KG1 (cell line): ENCODE data around the gene ZNRF1.

Source experiments
- DNase-seq: peaks from one replicate; lab custom pipeline; 2025; lab: John Stamatoyannopoulos, UW

The ZNRF1 gene

GRCh38 chr16:75027520-75028300 lies 28.9 kb downstream of the ZNRF1 start:
- DNase-seq, result no peak

- no peak for DNase-seq
Measured at GRCh38 chr16:75028544-75029135, 29.8 kb downstream of the ZNRF1 start.

GRCh38 chr16:75029854-75030253 lies 31.0 kb downstream of the ZNRF1 start:
- no peak for DNase-seq

- DNase-seq, result no peak
Measured at GRCh38 chr16:75032655-75033054, 33.8 kb downstream of the ZNRF1 start.

GRCh38 chr16:75035410-75035968 lies 36.7 kb downstream of the ZNRF1 start:
- DNase-seq, result no peak

- DNase-seq, result peak; percentile 25
Measured at GRCh38 chr16:75038036-75038858, 39.4 kb downstream of the ZNRF1 start.

- no peak for DNase-seq
Measured at GRCh38 chr16:75039941-75040340, 41.1 kb downstream of the ZNRF1 start.

GRCh38 chr16:75042426-75043174 lies 43.8 kb downstream of the ZNRF1 start:
- DNase-seq, result peak; percentile 71

- peak; percentile 57 for DNase-seq
Measured at GRCh38 chr16:75043175-75043895, 44.5 kb downstream of the ZNRF1 start.

- DNase-seq, result no peak
Measured at GRCh38 chr16:75044800-75045361, 46.1 kb downstream of the ZNRF1 start.

- no peak for DNase-seq
Measured at GRCh38 chr16:75045424-75045823, 46.6 kb downstream of the ZNRF1 start.

GRCh38 chr16:75048054-75048453 lies 49.2 kb downstream of the ZNRF1 start:
- DNase-seq, result no peak

GRCh38 chr16:75048530-75048929 lies 49.7 kb downstream of the ZNRF1 start:
- no peak for DNase-seq

GRCh38 chr16:75052481-75053202 lies 53.8 kb downstream of the ZNRF1 start:
- DNase-seq, result no peak

GRCh38 chr16:75053791-75054555 lies 55.1 kb downstream of the ZNRF1 start:
- no peak for DNase-seq

GRCh38 chr16:75054556-75054947 lies 55.7 kb downstream of the ZNRF1 start:
- DNase-seq, result no peak

GRCh38 chr16:75058806-75059205 lies 60.0 kb downstream of the ZNRF1 start:
- no peak for DNase-seq

- no peak for DNase-seq
Measured at GRCh38 chr16:75059411-75059810, 60.6 kb downstream of the ZNRF1 start.

- peak; percentile 11 for DNase-seq
Measured at GRCh38 chr16:75060723-75061122, 61.9 kb downstream of the ZNRF1 start.
